ENCODE data around the gene CNOT8. TPM values are rescaled to one million over a fixed set of nuclear protein-coding genes. Genes with fewer than 3 reads are reported as not detected.
"Not testable (repeated sequence)": the region's sequence is repeated elsewhere in the genome, so short reads cannot be mapped to it uniquely, and the experiment has no call there.

The CNOT8 gene
- total and polyA plus RNA-seq, 2 donors = 75.5 to 98.2 TPM

- Histone ChIP-seq H3K27me3 (ENCODE audit: control insufficient read depth in 2 of 2, insufficient read depth in 1 of 2, low read length in 1 of 2) (no peaks in the 10 kb centered on the region), H3K4me1 (ENCODE audit: control insufficient read depth in 2 of 2, insufficient read depth in 2 of 2, low read length in 2 of 2) (no peaks in the 10 kb centered on the region), H3K36me3 (ENCODE audit: control insufficient read depth in 2 of 2, insufficient read depth in 2 of 2, low read length in 1 of 2) (peaks cover 50 to 74% of the 10 kb centered on the region in 2 donors), H3K9me3 (ENCODE audit: control insufficient read depth in 2 of 2, insufficient read depth in 1 of 2, low read length in 1 of 2) (no peaks in the 10 kb centered on the region), H3K27ac (ENCODE audit: low read depth in 1 of 2, low read length in 1 of 2) (no peak overlapping the region), H3K4me3 (ENCODE audit: low read length in 2 of 2) (no peak overlapping the region)
- 86% methylated on average over 5 of the region's 5 CpGs for WGBS
- DNase-seq (ENCODE audit: low read depth in 6 of 9, low spot score in 9 of 9) = no peak
These were observed 35.0 kb downstream of the CNOT8 start for GRCh38 chr5:154893381-154893780.

- Histone ChIP-seq H3K27me3 (ENCODE audit: control insufficient read depth in 2 of 2, insufficient read depth in 1 of 2, low read length in 1 of 2) (no peaks in the 10 kb centered on the region), H3K9me3 (ENCODE audit: control insufficient read depth in 2 of 2, insufficient read depth in 1 of 2, low read length in 1 of 2) (no peaks in the 10 kb centered on the region), H3K4me1 (ENCODE audit: control insufficient read depth in 2 of 2, insufficient read depth in 2 of 2, low read length in 2 of 2) (no peaks in the 10 kb centered on the region), H3K36me3 (ENCODE audit: control insufficient read depth in 2 of 2, insufficient read depth in 2 of 2, low read length in 1 of 2) (peaks cover 45 to 77% of the 10 kb centered on the region in 2 donors), H3K27ac (ENCODE audit: low read depth in 1 of 2, low read length in 1 of 2) (no peak overlapping the region), H3K4me3 (ENCODE audit: low read length in 2 of 2) (no peak overlapping the region)
- no peak for DNase-seq (ENCODE audit: low read depth in 6 of 9, low spot score in 9 of 9)
- WGBS = 94% methylated on average over 14 of the region's 14 CpGs
These were observed 37.5 kb downstream of the CNOT8 start for GRCh38 chr5:154895606-154896561.

- DNase-seq (ENCODE audit: low read depth in 6 of 9, low spot score in 9 of 9) = no peak
- H3K9me3 ChIP-seq (ENCODE audit: control insufficient read depth in 2 of 2, insufficient read depth in 1 of 2, low read length in 1 of 2) = no peaks in the 10 kb centered on the region
- no peaks in the 10 kb centered on the region for H3K27me3 ChIP-seq (ENCODE audit: control insufficient read depth in 2 of 2, insufficient read depth in 1 of 2, low read length in 1 of 2)
- no peaks in the 10 kb centered on the region for H3K4me1 ChIP-seq (ENCODE audit: control insufficient read depth in 2 of 2, insufficient read depth in 2 of 2, low read length in 2 of 2)
- H3K4me3 ChIP-seq (ENCODE audit: low read length in 2 of 2) = no peak overlapping the region
- H3K27ac ChIP-seq (ENCODE audit: low read depth in 1 of 2, low read length in 1 of 2) = no peak overlapping the region
- H3K36me3 ChIP-seq (ENCODE audit: control insufficient read depth in 2 of 2, insufficient read depth in 2 of 2, low read length in 1 of 2) = peaks cover 40 to 74% of the 10 kb centered on the region in 2 donors
These were observed 38.2 kb downstream of the CNOT8 start for GRCh38 chr5:154896562-154897165.

- Histone ChIP-seq H3K27ac (ENCODE audit: low read depth in 1 of 2, low read length in 1 of 2) (no peak overlapping the region), H3K4me3 (ENCODE audit: low read length in 2 of 2) (no peak overlapping the region)
- WGBS = over 99% methylated on average over 4 of the region's 4 CpGs
These were observed 39.8 kb downstream of the CNOT8 start for GRCh38 chr5:154898210-154898609.

GRCh38 chr5:154899151-154899816 lies 40.9 kb downstream of the CNOT8 start:
- Histone ChIP-seq H3K36me3 (ENCODE audit: control insufficient read depth in 2 of 2, insufficient read depth in 2 of 2, low read length in 1 of 2) (peaks cover 37 to 70% of the 10 kb centered on the region in 2 donors), H3K27ac (ENCODE audit: low read depth in 1 of 2, low read length in 1 of 2) (no peak overlapping the region), H3K9me3 (ENCODE audit: control insufficient read depth in 2 of 2, insufficient read depth in 1 of 2, low read length in 1 of 2) (no peaks in the 10 kb centered on the region), H3K4me1 (ENCODE audit: control insufficient read depth in 2 of 2, insufficient read depth in 2 of 2, low read length in 2 of 2) (no peaks in the 10 kb centered on the region), H3K27me3 (ENCODE audit: control insufficient read depth in 2 of 2, insufficient read depth in 1 of 2, low read length in 1 of 2) (no peaks in the 10 kb centered on the region), H3K4me3 (ENCODE audit: low read length in 2 of 2) (no peak overlapping the region)
- DNase-seq (ENCODE audit: low read depth in 6 of 9, low spot score in 9 of 9) = no peak
- 98% methylated on average over 9 of the region's 9 CpGs for WGBS

More at GRCh38 chr5:154898210-154898609, 39.8 kb downstream of the CNOT8 start:
- Histone ChIP-seq H3K36me3 (ENCODE audit: control insufficient read depth in 2 of 2, insufficient read depth in 2 of 2, low read length in 1 of 2) (peaks cover 37 to 77% of the 10 kb centered on the region in 2 donors), H3K27me3 (ENCODE audit: control insufficient read depth in 2 of 2, insufficient read depth in 1 of 2, low read length in 1 of 2) (no peaks in the 10 kb centered on the region), H3K4me1 (ENCODE audit: control insufficient read depth in 2 of 2, insufficient read depth in 2 of 2, low read length in 2 of 2) (no peaks in the 10 kb centered on the region), H3K9me3 (ENCODE audit: control insufficient read depth in 2 of 2, insufficient read depth in 1 of 2, low read length in 1 of 2) (no peaks in the 10 kb centered on the region)
- no peak for DNase-seq (ENCODE audit: low read depth in 6 of 9, low spot score in 9 of 9)

- H3K4me1 ChIP-seq (ENCODE audit: control insufficient read depth in 2 of 2, insufficient read depth in 2 of 2, low read length in 2 of 2) = no peaks in the 10 kb centered on the region
- DNase-seq (ENCODE audit: low read depth in 6 of 9, low spot score in 9 of 9) = no peak
- H3K4me3 ChIP-seq (ENCODE audit: low read length in 2 of 2) = no peak overlapping the region
- no peaks in the 10 kb centered on the region for H3K9me3 ChIP-seq (ENCODE audit: control insufficient read depth in 2 of 2, insufficient read depth in 1 of 2, low read length in 1 of 2)
- peaks cover 40 to 72% of the 10 kb centered on the region in 2 donors for H3K36me3 ChIP-seq (ENCODE audit: control insufficient read depth in 2 of 2, insufficient read depth in 2 of 2, low read length in 1 of 2)
- no peaks in the 10 kb centered on the region for H3K27me3 ChIP-seq (ENCODE audit: control insufficient read depth in 2 of 2, insufficient read depth in 1 of 2, low read length in 1 of 2)
- H3K27ac ChIP-seq (ENCODE audit: low read depth in 1 of 2, low read length in 1 of 2) = no peak overlapping the region
- WGBS = 97% methylated on average over 1 of the region's 1 CpG
These were observed 41.6 kb downstream of the CNOT8 start for GRCh38 chr5:154900066-154900465.

- peaks cover 35 to 68% of the 10 kb centered on the region in 2 donors for H3K36me3 ChIP-seq (ENCODE audit: control insufficient read depth in 2 of 2, insufficient read depth in 2 of 2, low read length in 1 of 2)
- WGBS = 99% methylated on average over 2 of the region's 2 CpGs
- no peaks in the 10 kb centered on the region for H3K9me3 ChIP-seq (ENCODE audit: control insufficient read depth in 2 of 2, insufficient read depth in 1 of 2, low read length in 1 of 2)
- no peaks in the 10 kb centered on the region for H3K27me3 ChIP-seq (ENCODE audit: control insufficient read depth in 2 of 2, insufficient read depth in 1 of 2, low read length in 1 of 2)
- H3K27ac ChIP-seq (ENCODE audit: low read depth in 1 of 2, low read length in 1 of 2) = no peak overlapping the region
- no peak for DNase-seq (ENCODE audit: low read depth in 6 of 9, low spot score in 9 of 9)
- H3K4me3 ChIP-seq (ENCODE audit: low read length in 2 of 2) = no peak overlapping the region
- no peaks in the 10 kb centered on the region for H3K4me1 ChIP-seq (ENCODE audit: control insufficient read depth in 2 of 2, insufficient read depth in 2 of 2, low read length in 2 of 2)
These were observed 42.8 kb downstream of the CNOT8 start for GRCh38 chr5:154901276-154901675.

GRCh38 chr5:154901913-154902312 lies 43.5 kb downstream of the CNOT8 start:
- H3K27ac ChIP-seq (ENCODE audit: low read depth in 1 of 2, low read length in 1 of 2) = no peak overlapping the region
- H3K4me1 ChIP-seq (ENCODE audit: control insufficient read depth in 2 of 2, insufficient read depth in 2 of 2, low read length in 2 of 2) = no peaks in the 10 kb centered on the region
- H3K4me3 ChIP-seq (ENCODE audit: low read length in 2 of 2) = no peak overlapping the region
- H3K36me3 ChIP-seq (ENCODE audit: control insufficient read depth in 2 of 2, insufficient read depth in 2 of 2, low read length in 1 of 2) = peaks cover 30 to 67% of the 10 kb centered on the region in 2 donors
- 99% methylated on average over 6 of the region's 6 CpGs for WGBS
- no peaks in the 10 kb centered on the region for H3K27me3 ChIP-seq (ENCODE audit: control insufficient read depth in 2 of 2, insufficient read depth in 1 of 2, low read length in 1 of 2)
- DNase-seq (ENCODE audit: low read depth in 6 of 9, low spot score in 9 of 9) = no peak
- no peaks in the 10 kb centered on the region for H3K9me3 ChIP-seq (ENCODE audit: control insufficient read depth in 2 of 2, insufficient read depth in 1 of 2, low read length in 1 of 2)

GRCh38 chr5:154905601-154906000 lies 47.2 kb downstream of the CNOT8 start:
- WGBS = 96% methylated on average over 7 of the region's 7 CpGs
- H3K4me3 ChIP-seq (ENCODE audit: low read length in 2 of 2); H3K27me3 ChIP-seq (ENCODE audit: control insufficient read depth in 2 of 2, insufficient read depth in 1 of 2, low read length in 1 of 2); DNase-seq (ENCODE audit: low read depth in 6 of 9, low spot score in 9 of 9); H3K4me1 ChIP-seq (ENCODE audit: control insufficient read depth in 2 of 2, insufficient read depth in 2 of 2, low read length in 2 of 2); H3K9me3 ChIP-seq (ENCODE audit: control insufficient read depth in 2 of 2, insufficient read depth in 1 of 2, low read length in 1 of 2); H3K27ac ChIP-seq (ENCODE audit: low read depth in 1 of 2, low read length in 1 of 2): not testable (repeated sequence)
- peaks cover 29 to 58% of the 10 kb centered on the region in 2 donors for H3K36me3 ChIP-seq (ENCODE audit: control insufficient read depth in 2 of 2, insufficient read depth in 2 of 2, low read length in 1 of 2)

All from thymus (tissue), 11 donors.